Natural killer cell (primary cell): ENCODE results near the gene HES5. TPM values are rescaled to one million over a fixed set of nuclear protein-coding genes. Genes with fewer than 3 reads are reported as not detected.

ENCODE experiments used
- ATAC-seq, 3 donors: fragments of 150-1000 bp in 2 of 3; fragments of 200-7000 bp in 1 of 3; cut with Tn5 transposase; 1 replicate in 1 of 3; 2 replicates in 2 of 3; pipeline ENCODE4 v1.10.0; 2021; ENCODE audit warnings: mild to moderate bottlenecking in 2 of 3, moderate library complexity in 2 of 3
- DNase-seq, 2 donors: peaks; one replicate each; pipeline versions ENCODE4 v3.0.0 to v3.0.0-alpha.2; 2013 to 2021; ENCODE audit warnings: mixed read lengths in 1 of 2
- H3K27ac ChIP-seq: one replicate; pipeline ENCODE4 v1.5.1; 2013; ENCODE audit warnings: mild to moderate bottlenecking, low read length
- H3K27me3 ChIP-seq: one replicate; pipeline ENCODE4 v1.6.1; 2013; ENCODE audit warnings: low read length; ENCODE audit not compliant: control insufficient read depth, insufficient read depth
- H3K36me3 ChIP-seq: one replicate; pipeline ENCODE4 v1.6.1; 2013; ENCODE audit warnings: low read length; ENCODE audit not compliant: control insufficient read depth, insufficient read depth
- H3K4me1 ChIP-seq: one replicate; pipeline ENCODE4 v1.6.1; 2013; ENCODE audit warnings: low read length; ENCODE audit not compliant: control insufficient read depth, insufficient read depth
- H3K4me3 ChIP-seq: one replicate; pipeline ENCODE4 v1.5.1; 2013; ENCODE audit warnings: low read length
- H3K9me3 ChIP-seq: one replicate; pipeline ENCODE4 v1.6.1; 2013; ENCODE audit warnings: low read length; ENCODE audit not compliant: control insufficient read depth, insufficient read depth
- H3K27ac Mint-ChIP-seq, 2 donors: one replicate each; pipeline ENCODE4 v1.8.0; 2022; ENCODE audit warnings: mild to moderate bottlenecking in 2 of 2, mixed read lengths in 2 of 2, moderate library complexity in 1 of 2
- H3K27me3 Mint-ChIP-seq, 2 donors: one replicate each; pipeline ENCODE4 v1.8.0; 2022; ENCODE audit warnings: low read depth in 2 of 2, mixed read lengths in 2 of 2
- H3K36me3 Mint-ChIP-seq: one replicate; pipeline ENCODE4 v1.8.0; 2022; ENCODE audit warnings: mixed read lengths
- H3K4me1 Mint-ChIP-seq, 2 donors: one replicate each; pipeline ENCODE4 v1.8.0; 2022; ENCODE audit warnings: mixed read lengths in 2 of 2
- H3K4me3 Mint-ChIP-seq: one replicate; pipeline ENCODE4 v1.8.0; 2022; ENCODE audit warnings: mild to moderate bottlenecking, moderate library complexity, mixed read lengths
- H3K9me3 Mint-ChIP-seq, 2 donors: one replicate each; pipeline ENCODE4 v1.8.0; 2022; ENCODE audit warnings: mixed read lengths in 2 of 2
- CTCF ChIP-seq: fragments of 200-600 bp; IDR thresholded peaks from one replicate; pipeline ENCODE4 v1.8.0; 2022; ENCODE audit warnings: antibody characterized with exemption
- WGBS: methylation state at CpG from one replicate; pipeline ENCODE4 v1.1.7; 2013; ENCODE audit warnings: missing lambda C conversion rate; ENCODE audit not compliant: insufficient coverage; 5-methylcytosine and 5-hydroxymethylcytosine counted together
- intact Hi-C: fragments of 100-400 bp; cut with micrococcal nuclease; formaldehyde crosslinking; loops from one replicate; pipeline ENCODE4 v1.14.2; 2022
- total RNA-seq, 4 donors: library from RNA; stranded (reverse); fragments of 120-200 nt in 1 of 4; gene quantifications; one replicate each; pipeline versions ENCODE4 v1.2.3 to v1.2.4, GENCODE V29; 2013 to 2022

Gene HES5
- total RNA-seq, 3 donors from 2014 or later (not counting 1 experiment from before 2014, with no cell fraction given), result not detected

- Histone ChIP-seq H3K4me1 (peaks cover 52% of the 10 kb centered on the region), H3K36me3 (no peaks in the 10 kb centered on the region), H3K4me3 (peak overlapping the region; percentile 22), H3K27me3 (peaks cover 39% of the 10 kb centered on the region), H3K9me3 (no peaks in the 10 kb centered on the region), H3K27ac (no peak overlapping the region)
- H3K27ac Mint-ChIP-seq, result peak overlapping the region in 1 of 2 donors; percentile 73
- WGBS, result 3% methylated on average over 84 of the region's 84 CpGs
- H3K4me1 Mint-ChIP-seq, result peaks cover 19 to 28% of the 10 kb centered on the region in 2 donors
- H3K4me3 Mint-ChIP-seq, result peak overlapping the region; percentile 88
- H3K36me3 Mint-ChIP-seq, result no peaks in the 10 kb centered on the region
- H3K9me3 Mint-ChIP-seq, result no peaks in the 10 kb centered on the region
- no peak for TF ChIP-seq CTCF
- peaks cover 0 to 15% of the 10 kb centered on the region in 2 donors for H3K27me3 Mint-ChIP-seq
- ATAC-seq (peak; percentile 19 to 34 (median 24)), DNase-seq (peak; percentile 50 to 77)
- intact Hi-C loops, result loop anchor here (5.0 kb wide), 1 partner anchor 58 kb away; the partner anchor contains the start of gene PRXL2B
Observed at GRCh38 chr1:2528966-2529783, 888 bp downstream of the HES5 start.

GRCh38 chr1:2528611-2528965 is 1.5 kb downstream of the HES5 start:
- ATAC-seq (no peak), DNase-seq (no peak)
- no peaks in the 10 kb centered on the region for H3K9me3 ChIP-seq
- TF ChIP-seq CTCF, result no peak
- H3K4me3 ChIP-seq, result no peak overlapping the region
- H3K4me1 ChIP-seq, result peaks cover 58% of the 10 kb centered on the region
- H3K9me3 Mint-ChIP-seq, result no peaks in the 10 kb centered on the region
- peaks cover 24 to 33% of the 10 kb centered on the region in 2 donors for H3K4me1 Mint-ChIP-seq
- no peaks in the 10 kb centered on the region for H3K36me3 Mint-ChIP-seq
- intact Hi-C loops, result loop anchor here (5.0 kb wide), 1 partner anchor 59 kb away; the partner anchor contains the start of gene PRXL2B
- peak overlapping the region in 1 of 2 donors; percentile 73 for H3K27ac Mint-ChIP-seq
- WGBS, result 76% methylated on average over 10 of the region's 10 CpGs
- H3K27me3 ChIP-seq, result peaks cover 39% of the 10 kb centered on the region
- peaks cover 0 to 15% of the 10 kb centered on the region in 2 donors for H3K27me3 Mint-ChIP-seq
- no peak overlapping the region for H3K4me3 Mint-ChIP-seq
- H3K36me3 ChIP-seq, result no peaks in the 10 kb centered on the region
- H3K27ac ChIP-seq, result no peak overlapping the region

- peaks cover 24 to 33% of the 10 kb centered on the region in 2 donors for H3K4me1 Mint-ChIP-seq
- 92% methylated on average over 12 of the region's 12 CpGs for WGBS
- DNase-seq (no peak), ATAC-seq (no peak)
- H3K36me3 Mint-ChIP-seq, result no peaks in the 10 kb centered on the region
- Histone ChIP-seq H3K27me3 (peaks cover 36% of the 10 kb centered on the region), H3K9me3 (no peaks in the 10 kb centered on the region), H3K4me1 (peaks cover 64% of the 10 kb centered on the region), H3K4me3 (no peak overlapping the region), H3K27ac (no peak overlapping the region), H3K36me3 (no peaks in the 10 kb centered on the region)
- intact Hi-C loops, result loop anchor here (5.0 kb wide), 1 partner anchor 59 kb away; the partner anchor contains the start of gene PRXL2B
- peaks cover 0 to 13% of the 10 kb centered on the region in 2 donors for H3K27me3 Mint-ChIP-seq
- H3K27ac Mint-ChIP-seq, result no peak overlapping the region
- no peak overlapping the region for H3K4me3 Mint-ChIP-seq
- TF ChIP-seq CTCF, result no peak
- H3K9me3 Mint-ChIP-seq, result no peaks in the 10 kb centered on the region
Observed at GRCh38 chr1:2528016-2528415, 2.0 kb downstream of the HES5 start.
